ENCODE results near the gene CNN2. TPM values are rescaled to one million over a fixed set of nuclear protein-coding genes. Genes with fewer than 3 reads are reported as not detected.

CNN2 gene
- total RNA-seq, 4 donors from 2014 or later, result 79.0 to 125 (median 105) TPM

DNA sequence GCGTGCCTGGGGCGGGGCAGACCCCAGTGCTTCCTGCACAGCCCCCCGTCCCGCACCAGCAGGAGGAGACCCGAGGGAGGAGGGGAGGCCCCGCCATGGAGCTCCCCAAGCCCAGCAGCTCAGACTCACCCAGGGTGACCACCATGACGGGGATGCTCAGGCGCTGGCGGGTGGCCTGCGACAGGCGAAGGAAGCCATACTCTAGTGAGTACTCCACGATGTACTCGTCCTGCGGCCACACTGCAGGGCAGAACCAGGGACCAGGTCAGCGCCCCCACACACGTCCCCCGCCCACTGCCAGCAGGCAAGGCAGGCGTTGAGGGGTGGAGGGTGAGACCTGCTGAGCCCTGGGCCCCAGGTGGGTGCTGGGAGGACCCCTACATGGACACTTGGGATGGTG lies 14.1 kb upstream of the CNN2 start:
- intact Hi-C loops (cut with DNase I), result no loop called here
- no peaks in the 10 kb centered on the region for H3K27me3 ChIP-seq
- DNase-seq, result no peak
- no peak overlapping the region for H3K4me3 ChIP-seq
- no peak for TF ChIP-seq POLR2A (IDR thresholded peaks at IDR 0.05)
- TF ChIP-seq, protein P1, sequence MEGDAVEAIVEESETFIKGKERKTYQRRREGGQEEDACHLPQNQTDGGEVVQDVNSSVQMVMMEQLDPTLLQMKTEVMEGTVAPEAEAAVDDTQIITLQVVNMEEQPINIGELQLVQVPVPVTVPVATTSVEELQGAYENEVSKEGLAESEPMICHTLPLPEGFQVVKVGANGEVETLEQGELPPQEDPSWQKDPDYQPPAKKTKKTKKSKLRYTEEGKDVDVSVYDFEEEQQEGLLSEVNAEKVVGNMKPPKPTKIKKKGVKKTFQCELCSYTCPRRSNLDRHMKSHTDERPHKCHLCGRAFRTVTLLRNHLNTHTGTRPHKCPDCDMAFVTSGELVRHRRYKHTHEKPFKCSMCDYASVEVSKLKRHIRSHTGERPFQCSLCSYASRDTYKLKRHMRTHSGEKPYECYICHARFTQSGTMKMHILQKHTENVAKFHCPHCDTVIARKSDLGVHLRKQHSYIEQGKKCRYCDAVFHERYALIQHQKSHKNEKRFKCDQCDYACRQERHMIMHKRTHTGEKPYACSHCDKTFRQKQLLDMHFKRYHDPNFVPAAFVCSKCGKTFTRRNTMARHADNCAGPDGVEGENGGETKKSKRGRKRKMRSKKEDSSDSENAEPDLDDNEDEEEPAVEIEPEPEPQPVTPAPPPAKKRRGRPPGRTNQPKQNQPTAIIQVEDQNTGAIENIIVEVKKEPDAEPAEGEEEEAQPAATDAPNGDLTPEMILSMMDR (IDR thresholded peaks at IDR 0.05), result no peak
- H3K27ac ChIP-seq, result no peak overlapping the region
- peaks cover 27 to 55% (median 28%) of the 10 kb centered on the region in 3 donors for H3K4me1 ChIP-seq
- H3K9me3 ChIP-seq, result no peaks in the 10 kb centered on the region
- 90% methylated on average over 2 of the region's 18 CpGs; no CpG with 5 or more reads in 1 of the 2 donors for WGBS, 2 donors
- H3K36me3 ChIP-seq, result peaks cover 44 to 74% (median 45%) of the 10 kb centered on the region in 3 donors

DNA sequence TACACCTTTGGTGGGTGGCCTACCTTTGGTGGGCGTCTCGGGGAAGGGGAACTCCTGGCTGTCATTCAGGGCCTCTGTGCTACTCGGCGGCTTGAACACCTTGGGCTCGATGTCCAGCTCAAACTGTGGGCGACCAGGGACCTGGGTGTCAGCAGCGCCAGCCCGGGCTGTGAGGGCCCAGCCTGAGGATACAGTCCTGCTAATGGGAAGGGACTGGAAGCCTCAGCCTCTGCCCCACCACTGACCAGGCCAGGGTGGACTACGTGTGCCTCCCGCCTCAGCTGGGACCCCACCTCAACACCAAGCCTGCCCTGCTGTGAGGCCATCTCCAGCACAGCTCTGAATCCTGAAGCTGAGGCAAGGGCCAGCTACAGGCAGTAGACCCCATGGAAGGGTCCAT lies 13.2 kb upstream of the CNN2 start:
- WGBS, 2 donors, result 90 to 100% methylated on average over 1 to 5 of the region's 10 CpGs
- Histone ChIP-seq H3K4me3 (no peak overlapping the region), H3K4me1 (peaks cover 36 to 64% (median 37%) of the 10 kb centered on the region in 3 donors), H3K9me3 (no peaks in the 10 kb centered on the region), H3K27me3 (no peaks in the 10 kb centered on the region), H3K27ac (no peak overlapping the region), H3K36me3 (peaks cover 44 to 72% (median 45%) of the 10 kb centered on the region in 3 donors)
- TF ChIP-seq, protein P1 (IDR thresholded peaks at IDR 0.05), result no peak
- no peak for TF ChIP-seq POLR2A (IDR thresholded peaks at IDR 0.05)
- intact Hi-C loops (cut with DNase I), result no loop called here
- no peak for DNase-seq

DNA sequence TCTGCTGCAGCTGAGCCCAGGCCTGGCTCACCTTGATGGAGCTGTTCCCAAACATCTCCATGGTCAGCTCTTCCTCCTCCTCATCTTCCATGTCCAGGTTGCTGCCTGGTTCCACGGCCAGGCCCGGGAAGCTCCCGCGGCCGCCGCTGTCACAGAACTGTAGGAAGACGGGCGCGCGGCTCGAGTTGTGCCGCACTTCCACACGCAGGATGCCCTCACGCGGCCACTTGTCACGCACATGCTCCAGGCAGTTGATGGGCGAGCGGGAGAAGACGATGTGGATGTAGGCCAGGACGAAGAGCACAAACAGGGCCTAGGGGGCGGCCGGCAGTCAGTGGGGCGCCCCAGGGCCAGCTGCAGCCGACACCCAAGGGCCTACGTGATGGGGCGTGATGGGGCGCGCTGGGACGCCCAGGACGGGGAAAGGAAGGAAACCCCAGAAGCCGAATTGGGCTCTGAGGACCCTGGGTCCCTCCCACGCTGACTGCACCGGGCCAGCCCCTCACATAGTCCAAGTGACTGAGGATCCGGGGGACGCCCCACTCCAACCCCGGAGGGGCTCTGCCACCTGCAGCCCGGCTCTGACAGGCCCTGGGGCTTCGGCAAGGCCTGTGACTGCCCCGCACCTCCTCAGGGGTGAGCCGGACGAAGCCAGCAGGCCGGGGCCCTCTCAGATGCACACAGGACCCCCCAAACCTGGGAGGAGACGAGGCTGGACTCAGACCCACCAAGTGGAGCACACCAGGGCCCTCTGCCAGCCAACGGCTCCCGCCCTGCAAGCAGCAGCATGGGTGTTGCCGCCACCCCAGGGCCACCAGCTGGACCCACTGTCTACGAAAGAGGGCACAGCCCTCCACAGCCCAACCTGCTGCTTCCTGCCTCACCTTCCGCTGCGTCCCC lies 12.0 kb upstream of the CNN2 start:
- TF ChIP-seq POLR2A (IDR thresholded peaks at IDR 0.05), result no peak
- TF ChIP-seq, protein P1 (IDR thresholded peaks at IDR 0.05), result no peak
- WGBS, 2 donors, result 91 to 100% methylated on average over 4 to 21 of the region's 49 CpGs
- Histone ChIP-seq H3K27ac (no peak overlapping the region), H3K4me3 (no peak overlapping the region), H3K4me1 (peaks cover 48 to 71% (median 49%) of the 10 kb centered on the region in 3 donors), H3K9me3 (no peaks in the 10 kb centered on the region), H3K36me3 (peaks cover 39 to 60% (median 44%) of the 10 kb centered on the region in 3 donors), H3K27me3 (no peaks in the 10 kb centered on the region)
- DNase-seq, result no peak
- intact Hi-C loops (cut with DNase I), result no loop called here

DNA sequence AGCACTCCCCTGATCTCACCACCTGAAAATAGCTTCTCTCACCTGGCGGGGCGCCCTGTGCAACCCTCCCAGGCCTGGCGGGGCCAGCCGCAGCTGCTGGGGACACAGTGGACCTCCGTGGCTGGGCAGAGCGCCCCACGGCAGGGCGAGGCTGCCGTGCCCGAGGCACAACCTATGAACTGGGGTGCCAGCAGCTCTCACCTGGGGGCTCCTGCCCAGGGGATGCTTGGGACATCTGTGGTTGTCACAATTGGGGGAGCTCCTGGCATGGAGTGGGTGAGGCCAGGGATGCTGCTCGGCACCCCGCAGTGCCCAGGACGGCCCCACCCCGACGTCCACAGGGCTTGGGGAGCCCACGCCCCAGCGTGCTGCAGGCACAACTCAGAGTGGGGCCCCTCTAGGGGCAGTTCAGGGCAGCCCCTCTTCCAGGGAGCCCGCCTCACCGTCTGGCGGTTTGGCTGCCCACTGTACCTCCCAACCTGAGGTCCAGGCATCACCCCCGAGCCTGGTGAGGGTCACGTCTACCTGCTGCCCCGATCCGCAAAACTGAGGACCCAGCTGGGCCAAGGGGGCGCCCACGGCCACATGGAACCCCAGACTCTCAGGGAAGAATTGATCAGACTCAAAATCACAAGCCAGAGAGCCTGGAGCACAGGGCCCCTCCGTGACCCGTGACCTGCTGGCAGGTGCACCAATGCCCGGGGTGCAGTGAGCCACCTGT lies 11.2 kb upstream of the CNN2 start:
- intact Hi-C loops (cut with DNase I), result no loop called here
- Histone ChIP-seq H3K27ac (peak overlapping the region; percentile 89 to 97 (median 94)), H3K36me3 (peaks cover 32 to 52% (median 38%) of the 10 kb centered on the region in 3 donors), H3K27me3 (no peaks in the 10 kb centered on the region), H3K9me3 (no peaks in the 10 kb centered on the region), H3K4me1 (peaks cover 55 to 71% (median 56%) of the 10 kb centered on the region in 3 donors), H3K4me3 (no peak overlapping the region)
- no CpG with 5 or more reads among the region's 29 CpGs for WGBS, 2 donors
- no peak for DNase-seq
- TF ChIP-seq POLR2A (IDR thresholded peaks at IDR 0.05), result no peak
- TF ChIP-seq, protein P1 (IDR thresholded peaks at IDR 0.05), result no peak

All from esophagus squamous epithelium (tissue), 5 donors.